HepG2 (cell line): ENCODE measurements around the gene COL9A2. TPM values are rescaled to one million over a fixed set of nuclear protein-coding genes. Genes with fewer than 3 reads are reported as not detected.

Experiments
- ATAC-seq: fragments of 200-7000 bp; cut with Tn5 transposase; 3 replicates; pipeline ENCODE4 v1.9.1; 2020; ENCODE audit warnings: mild to moderate bottlenecking, moderate library complexity
- BruUV-seq: library from RNA; stranded (reverse); fragments of 400-500 nt; replicated peaks from 2 replicates; lab custom pipeline; 2021; lab: Mats Ljungman, UMichigan
- CTCF ChIA-PET: fragments of 300-600 bp; formaldehyde crosslinking; extraction: SDS; loops from one replicate; lab custom pipeline; 2021; ENCODE audit warnings: low total read pairs, inconsistent platforms, low intra/inter-chr PET ratio; lab: Yijun Ruan, JAX
- POLR2A ChIA-PET: fragments of 350-600 bp; sonication (Branson Sonifier 250); formaldehyde crosslinking; loops from one replicate; lab custom pipeline; 2020; ENCODE audit warnings: antibody characterized with exemption, inconsistent platforms; lab: Yijun Ruan, JAX
- DNase-seq: peaks from one replicate; pipeline ENCODE4 v3.0.0-alpha.2; 2015; ENCODE audit warnings: low spot score
- FAIRE-seq: peaks from 3 replicates; lab custom pipeline; 2011; peaks lifted over from hg19 to GRCh38; lab: Jason Lieb, UNC
- H2AFZ ChIP-seq: one replicate; pipeline ENCODE4 v1.6.1; 2011; ENCODE audit warnings: low read length, inconsistent platforms
- H3K27ac ChIP-seq: fragments of 300-600 bp; 3 replicates; pipeline ENCODE4 v1.8.0; 2011; ENCODE audit warnings: mixed run types, mild to moderate bottlenecking, mixed read lengths, low read length, inconsistent platforms; ENCODE audit not compliant: insufficient read depth; ENCODE audit errors: extremely low read length
- H3K27me3 ChIP-seq, 2 experiments: fragments of 200-600 bp in 1 of 2; 2 replicates in 1 of 2; 3 replicates in 1 of 2; pipeline versions ENCODE4 v1.6.0 to v1.8.0; 2011; ENCODE audit warnings: low read length in 2 of 2, mild to moderate bottlenecking in 2 of 2, moderate library complexity in 2 of 2, inconsistent platforms in 1 of 2; ENCODE audit not compliant: insufficient read depth in 2 of 2, control insufficient read depth in 1 of 2
- H3K36me3 ChIP-seq, 2 experiments: fragments of 200-600 bp in 1 of 2; replicated peaks in 1 of 2; 2 replicates in 1 of 2; 3 replicates in 1 of 2; pipeline versions ENCODE4 v1.5.1 to v1.8.0; 2011; ENCODE audit warnings: low read length in 2 of 2, inconsistent platforms in 1 of 2; ENCODE audit not compliant: insufficient read depth in 2 of 2, control insufficient read depth in 1 of 2
- H3K4me1 ChIP-seq: 2 replicates; pipeline ENCODE4 v1.5.1; 2012; ENCODE audit warnings: low read length, inconsistent platforms; ENCODE audit not compliant: insufficient read depth
- H3K4me2 ChIP-seq: 2 replicates; pipeline ENCODE4 v1.6.0; 2011; ENCODE audit warnings: low read depth, low read length, inconsistent platforms
- H3K4me3 ChIP-seq, 3 experiments: fragments of 200-600 bp in 1 of 3; sonication (generic), shearing (Covaris generic) in 1 of 3; replicated peaks in 1 of 3; 2 replicates each; pipeline ENCODE4 v1.5.1; 2011 to 2016; ENCODE audit warnings: low read length in 3 of 3, inconsistent platforms in 2 of 3, low read depth in 2 of 3, mild to moderate bottlenecking in 2 of 3, control low read depth in 1 of 3, mixed read lengths in 1 of 3; ENCODE audit not compliant: insufficient read depth in 1 of 3
- H3K79me2 ChIP-seq: one replicate; pipeline ENCODE4 v1.6.1; 2011; ENCODE audit warnings: low read length, inconsistent platforms; ENCODE audit not compliant: insufficient read depth
- H3K9ac ChIP-seq: 2 replicates; pipeline ENCODE4 v1.6.0; 2011; ENCODE audit warnings: mild to moderate bottlenecking, low read depth, low read length, inconsistent platforms; ENCODE audit not compliant: insufficient read depth
- H3K9me3 ChIP-seq: 2 replicates; pipeline ENCODE4 v1.5.1; 2012; ENCODE audit warnings: mild to moderate bottlenecking, low read length
- H4K20me1 ChIP-seq: 2 replicates; pipeline ENCODE4 v1.6.0; 2011; ENCODE audit warnings: inconsistent platforms, mild to moderate bottlenecking, low read length, moderate library complexity; ENCODE audit not compliant: insufficient read depth
- FOXK2 ChIP-seq: fragments of 450-650 bp; IDR thresholded peaks from 2 replicates; pipeline ENCODE4 v1.6.1; 2016
- FOXP1 ChIP-seq, 2 experiments: fragments of 450-650 bp in 1 of 2; IDR thresholded peaks; 2 replicates each; pipeline ENCODE4 v1.6.1; 2017 to 2018; ENCODE audit warnings: antibody characterized with exemption in 1 of 2
- HOXA5 ChIP-seq: sonication (generic); formaldehyde crosslinking; IDR thresholded peaks from 2 replicates; pipeline ENCODE4 v1.4.0; 2020; ENCODE audit warnings: missing genetic modification reagents
- MEIS2 ChIP-seq: sonication (generic); formaldehyde crosslinking; IDR thresholded peaks from 2 replicates; pipeline ENCODE4 v1.9.0; 2021; ENCODE audit warnings: mild to moderate bottlenecking, missing genetic modification reagents
- NFE2L1 ChIP-seq: sonication (generic); formaldehyde crosslinking; IDR thresholded peaks from 2 replicates; pipeline ENCODE4 v1.4.0; 2020; ENCODE audit warnings: missing genetic modification reagents, mild to moderate bottlenecking, borderline replicate concordance
- RFX5 ChIP-seq: IDR thresholded peaks from 2 replicates; pipeline ENCODE4 v1.6.1; 2011; ENCODE audit warnings: low read depth, low read length, improper control_type of control experiment
- RXRA ChIP-seq: sonication (generic); formaldehyde crosslinking; IDR thresholded peaks from 2 replicates; pipeline ENCODE4 v1.5.1; 2020; ENCODE audit warnings: missing genetic modification reagents
- SAFB2 ChIP-seq: sonication (generic); formaldehyde crosslinking; IDR thresholded peaks from 2 replicates; pipeline ENCODE4 v1.5.1; 2020; ENCODE audit warnings: missing genetic modification reagents, low read depth, mild to moderate bottlenecking, borderline replicate concordance
- ZFAT ChIP-seq: sonication (generic); formaldehyde crosslinking; conservative IDR thresholded peaks from 2 replicates; pipeline ENCODE4 v1.8.1; 2023; ENCODE audit warnings: missing genetic modification reagents, inconsistent platforms
- ZFX ChIP-seq: sonication (generic); formaldehyde crosslinking; IDR thresholded peaks from 2 replicates; pipeline ENCODE4 v1.4.0; 2020; ENCODE audit warnings: mild to moderate bottlenecking, low read depth, missing genetic modification reagents, moderate library complexity
- ZMYM3 ChIP-seq: sonication (generic); formaldehyde crosslinking; IDR thresholded peaks from 2 replicates; pipeline ENCODE4 v1.5.1; 2020; ENCODE audit warnings: mild to moderate bottlenecking, missing genetic modification reagents
- ZNF512B ChIP-seq: sonication (generic); formaldehyde crosslinking; IDR thresholded peaks from 2 replicates; pipeline ENCODE4 v1.5.1; 2020; ENCODE audit warnings: missing genetic modification reagents, mild to moderate bottlenecking, borderline replicate concordance
- ZNF556 ChIP-seq: sonication (generic); formaldehyde crosslinking; IDR thresholded peaks from 2 replicates; pipeline ENCODE4 v1.4.0; 2020; ENCODE audit warnings: mild to moderate bottlenecking, missing genetic modification reagents, borderline replicate concordance
- ZNF619 ChIP-seq: sonication (generic); formaldehyde crosslinking; IDR thresholded peaks from 2 replicates; pipeline ENCODE4 v1.4.0; 2020; ENCODE audit warnings: mild to moderate bottlenecking, missing genetic modification reagents
- ZNF713 ChIP-seq: sonication (generic); formaldehyde crosslinking; IDR thresholded peaks from 2 replicates; pipeline ENCODE4 v1.4.0; 2020; ENCODE audit warnings: mild to moderate bottlenecking, missing genetic modification reagents
- ZNF768 ChIP-seq: sonication (generic); formaldehyde crosslinking; IDR thresholded peaks from 2 replicates; pipeline ENCODE4 v1.4.0; 2020; ENCODE audit warnings: missing genetic modification reagents
- WGBS: methylation state at CpG from one replicate; pipeline ENCODE4 v1.1.6; 2017; ENCODE audit warnings: low lambda C conversion rate; 5-methylcytosine and 5-hydroxymethylcytosine counted together
- in situ Hi-C: cut with HindIII; loops from 2 replicates; pipeline ENCODE4 v1.10.0; 2017; ENCODE audit warnings: low pct_unique_long_range_greater_than_20kb; ENCODE audit not compliant: extremely low pct_ligation_motif_present
- intact Hi-C: fragments of 100-400 bp; cut with micrococcal nuclease; formaldehyde crosslinking; loops from one replicate; pipeline ENCODE4 v1.10.0; 2022; ENCODE audit not compliant: unreplicated experiment
- polyA plus RNA-seq, 8 experiments: library from polyadenylated mRNA; depleted of rRNA in 3 of 8; stranded (reverse) in 7 of 8; unstranded in 1 of 8; fragments of >200 nt; fragmentation: Illumina TruSeq in 4 of 8; extraction: Trizol in 4 of 8; gene quantifications; 2 replicates each; pipeline versions ENCODE4 v1.2.1 to v1.2.3, GENCODE V29; 2011 to 2016; ENCODE audit warnings: low read depth in 4 of 8, missing spikeins in 1 of 8, mixed read lengths in 1 of 8; ENCODE audit not compliant: insufficient read depth in 1 of 8
- total RNA-seq, 5 experiments: library from RNA; depleted of rRNA; stranded (reverse); fragments of >200 nt; fragmentation: Illumina TruSeq; extraction: Trizol; gene quantifications; 2 replicates each; pipeline ENCODE4 v1.2.3, GENCODE V29; 2016; ENCODE audit warnings: low read depth in 1 of 5
- TF ChIP-seq, protein P1 (sequence below): sonication (generic); formaldehyde crosslinking; IDR thresholded peaks from 2 replicates; pipeline ENCODE4 v1.5.0; 2020; ENCODE audit warnings: mild to moderate bottlenecking, missing genetic modification reagents
- TF ChIP-seq, protein P2 (sequence below): sonication (generic); formaldehyde crosslinking; IDR thresholded peaks from 2 replicates; pipeline ENCODE4 v1.5.0; 2020; ENCODE audit warnings: missing genetic modification reagents

Gene COL9A2
- total and polyA plus RNA-seq, 2 of the 13 experiments (the other 11 are each of a cell fraction or from before 2014, with no cell fraction given), result 20.2 to 26.9 TPM

DNA sequence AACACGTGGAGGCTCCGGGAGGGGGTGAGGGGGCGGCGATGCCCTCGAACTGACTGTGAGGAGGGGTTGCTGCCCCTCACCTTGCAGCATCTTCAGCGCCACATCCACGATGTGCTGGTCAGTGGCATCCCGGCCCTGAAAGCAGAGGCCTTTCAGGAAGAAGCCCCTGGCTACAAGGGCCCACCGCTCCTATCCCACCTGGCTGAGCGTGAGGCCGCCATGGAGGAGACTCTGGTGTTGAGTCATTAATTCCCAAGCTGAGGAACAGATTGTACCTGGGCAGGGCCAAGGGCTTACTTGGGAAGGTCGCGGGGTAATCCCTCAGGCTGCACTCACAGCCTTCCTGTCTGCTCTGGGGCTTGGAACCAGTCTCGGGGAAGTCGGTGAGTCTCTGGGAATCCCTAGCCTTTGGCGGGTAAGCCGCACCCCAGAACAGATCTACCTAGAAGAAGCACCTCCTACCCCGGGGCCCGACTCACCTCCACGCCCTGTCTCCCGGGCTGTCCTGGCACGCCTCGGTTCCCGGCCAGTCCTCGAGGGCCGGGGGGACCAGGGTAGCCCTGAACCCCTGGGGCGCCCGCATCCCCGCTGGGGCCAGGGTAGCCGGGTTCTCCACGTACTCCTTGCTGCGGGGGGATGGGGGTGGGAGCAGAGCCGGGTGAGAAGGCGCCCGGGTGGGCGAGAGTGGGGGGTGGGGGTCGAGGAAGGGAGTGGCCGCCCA is 13.9 kb downstream of the COL9A2 start (continued):
- TF ChIP-seq RFX5 (no peak), ZNF556 (CRISPR knock-in tag) (no peak), ZNF713 (no peak), MEIS2 (CRISPR knock-in tag) (no peak), ZNF512B (no peak), SAFB2 (no peak), HOXA5 (CRISPR knock-in tag) (no peak), ZFAT (CRISPR knock-in tag) (no peak)

GRCh38 chr1:40302475-40302874 is 14.6 kb downstream of the COL9A2 start:
- peaks cover 3 to 11% of the 10 kb centered on the region in 2 experiments; a peak in 3 of 5 replicates for H3K36me3 ChIP-seq
- no peak overlapping the region for H2AFZ ChIP-seq
- H3K4me3 ChIP-seq, result no peak overlapping the region
- intact Hi-C loops (no loop called here), in situ Hi-C loops (no loop called here)
- ATAC-seq (no peak), DNase-seq (no peak), FAIRE-seq (no peak)
- no peaks in the 10 kb centered on the region for H3K4me1 ChIP-seq
- no TSS peak for BruUV-seq
- no peaks in the 10 kb centered on the region for H3K9me3 ChIP-seq
- no peak overlapping the region for H3K4me2 ChIP-seq
- H4K20me1 ChIP-seq, result no peaks in the 10 kb centered on the region
- no peaks in the 10 kb centered on the region for H3K79me2 ChIP-seq
- H3K27me3 ChIP-seq, result no peaks in the 10 kb centered on the region
- 100% methylated on average over 1 of the region's 13 CpGs for WGBS
- CTCF ChIA-PET, result no interaction called here
- POLR2A ChIA-PET, result no interaction called here
- H3K27ac ChIP-seq, result no peak overlapping the region
- H3K9ac ChIP-seq, result no peak overlapping the region
- no peak for TF ChIP-seq FOXK2
- no peak for TF ChIP-seq NFE2L1 (CRISPR knock-in tag)
- no peak for TF ChIP-seq ZNF619 (CRISPR knock-in tag)
- no peak for TF ChIP-seq ZMYM3 (CRISPR knock-in tag)
- TF ChIP-seq ZFX (CRISPR knock-in tag), result no peak
- no peak for TF ChIP-seq ZNF556 (CRISPR knock-in tag)
- TF ChIP-seq, protein P1, sequence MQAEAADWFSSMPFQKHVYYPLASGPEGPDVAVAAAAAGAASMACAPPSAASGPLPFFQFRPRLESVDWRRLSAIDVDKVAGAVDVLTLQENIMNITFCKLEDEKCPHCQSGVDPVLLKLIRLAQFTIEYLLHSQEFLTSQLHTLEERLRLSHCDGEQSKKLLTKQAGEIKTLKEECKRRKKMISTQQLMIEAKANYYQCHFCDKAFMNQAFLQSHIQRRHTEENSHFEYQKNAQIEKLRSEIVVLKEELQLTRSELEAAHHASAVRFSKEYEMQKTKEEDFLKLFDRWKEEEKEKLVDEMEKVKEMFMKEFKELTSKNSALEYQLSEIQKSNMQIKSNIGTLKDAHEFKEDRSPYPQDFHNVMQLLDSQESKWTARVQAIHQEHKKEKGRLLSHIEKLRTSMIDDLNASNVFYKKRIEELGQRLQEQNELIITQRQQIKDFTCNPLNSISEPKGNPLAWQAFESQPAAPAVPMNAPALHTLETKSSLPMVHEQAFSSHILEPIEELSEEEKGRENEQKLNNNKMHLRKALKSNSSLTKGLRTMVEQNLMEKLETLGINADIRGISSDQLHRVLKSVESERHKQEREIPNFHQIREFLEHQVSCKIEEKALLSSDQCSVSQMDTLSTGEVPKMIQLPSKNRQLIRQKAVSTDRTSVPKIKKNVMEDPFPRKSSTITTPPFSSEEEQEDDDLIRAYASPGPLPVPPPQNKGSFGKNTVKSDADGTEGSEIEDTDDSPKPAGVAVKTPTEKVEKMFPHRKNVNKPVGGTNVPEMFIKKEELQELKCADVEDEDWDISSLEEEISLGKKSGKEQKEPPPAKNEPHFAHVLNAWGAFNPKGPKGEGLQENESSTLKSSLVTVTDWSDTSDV, result no peak
- TF ChIP-seq, protein P2, sequence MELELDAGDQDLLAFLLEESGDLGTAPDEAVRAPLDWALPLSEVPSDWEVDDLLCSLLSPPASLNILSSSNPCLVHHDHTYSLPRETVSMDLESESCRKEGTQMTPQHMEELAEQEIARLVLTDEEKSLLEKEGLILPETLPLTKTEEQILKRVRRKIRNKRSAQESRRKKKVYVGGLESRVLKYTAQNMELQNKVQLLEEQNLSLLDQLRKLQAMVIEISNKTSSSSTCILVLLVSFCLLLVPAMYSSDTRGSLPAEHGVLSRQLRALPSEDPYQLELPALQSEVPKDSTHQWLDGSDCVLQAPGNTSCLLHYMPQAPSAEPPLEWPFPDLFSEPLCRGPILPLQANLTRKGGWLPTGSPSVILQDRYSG (CRISPR knock-in tag), result no peak
- TF ChIP-seq ZNF768, result no peak
- TF ChIP-seq RXRA (CRISPR knock-in tag), result no peak
- TF ChIP-seq FOXP1 (IDR thresholded peaks at IDR 0.05), result no peak
- TF ChIP-seq FOXP1 (CRISPR knock-in tag; IDR thresholded peaks at IDR 0.05), result no peak
